Esophagus muscularis mucosa (tissue), 4 donors: ENCODE measurements around the gene MAN2C1. TPM values are rescaled to one million over a fixed set of nuclear protein-coding genes. Genes with fewer than 3 reads are reported as not detected.
"Not testable (repeated sequence)": the region's sequence is repeated elsewhere in the genome, so short reads cannot be mapped to it uniquely, and the experiment has no call there.

Source experiments
- DNase-seq: peaks from one replicate; pipeline ENCODE4 v3.0.0-alpha.2; 2017; ENCODE audit errors: extremely low spot score
- H3K27ac ChIP-seq, 4 donors: fragments of 200-600 bp; sonication (generic); replicated peaks in 1 of 4; 1 replicate in 3 of 4; 2 replicates in 1 of 4; pipeline ENCODE4 v1.5.1; 2016 to 2019; ENCODE audit warnings: mild to moderate bottlenecking in 1 of 4
- H3K27me3 ChIP-seq, 4 donors: fragments of 200-600 bp; sonication (generic); one replicate each; pipeline versions ENCODE4 v1.5.1 to v1.6.0; 2016 to 2019
- H3K36me3 ChIP-seq, 4 donors: fragments of 200-600 bp; sonication (generic); one replicate each; pipeline ENCODE4 v1.5.1; 2016 to 2019
- H3K4me1 ChIP-seq, 4 donors: fragments of 200-600 bp; sonication (generic); one replicate each; pipeline ENCODE4 v1.5.1; 2016 to 2019
- H3K4me3 ChIP-seq, 4 donors: fragments of 200-600 bp; sonication (generic); 1 replicate in 2 of 4; 2 replicates in 2 of 4; pipeline ENCODE4 v1.5.1; 2016 to 2019; ENCODE audit warnings: mild to moderate bottlenecking in 4 of 4, moderate library complexity in 1 of 4
- H3K9me3 ChIP-seq, 4 donors: fragments of 200-600 bp; sonication (generic); 1 replicate in 3 of 4; 2 replicates in 1 of 4; pipeline ENCODE4 v1.5.1; 2016 to 2019
- CTCF ChIP-seq, 3 experiments: fragments of 200-600 bp in 2 of 3; fragments of 450-650 bp in 1 of 3; sonication (generic) in 2 of 3; IDR thresholded peaks; one replicate each; pipeline ENCODE4 v1.5.1; 2017 to 2019; ENCODE audit warnings: antibody characterized with exemption in 3 of 3, mild to moderate bottlenecking in 2 of 3, moderate library complexity in 1 of 3
- EP300 ChIP-seq: sonication (generic); formaldehyde crosslinking; IDR thresholded peaks from one replicate; pipeline ENCODE4 v1.6.1; 2017; ENCODE audit warnings: antibody characterized with exemption
- POLR2A ChIP-seq: fragments of 450-650 bp; IDR thresholded peaks from one replicate; pipeline ENCODE4 v1.6.1; 2017; ENCODE audit warnings: antibody characterized with exemption, moderate library complexity, mild to moderate bottlenecking, low read depth
- POLR2AphosphoS5 ChIP-seq, 2 donors: sonication (generic); formaldehyde crosslinking; IDR thresholded peaks; one replicate each; pipeline ENCODE4 v1.6.1; 2017; ENCODE audit warnings: antibody characterized with exemption in 2 of 2
- WGBS: methylation state at CpG from one replicate; pipeline ENCODE4 v1.1.5; 2018; 5-methylcytosine and 5-hydroxymethylcytosine counted together
- intact Hi-C: fragments of 100-400 bp; cut with DNase I; formaldehyde crosslinking; loops from one replicate; pipeline ENCODE4 v1.15.1; 2023
- total RNA-seq, 4 donors: library from RNA; depleted of rRNA; stranded (reverse); fragments of >200 nt; gene quantifications; one replicate each; pipeline versions ENCODE4 v1.1.0 to v1.2.1, GENCODE V29; 2016

The MAN2C1 gene
- total RNA-seq, 4 donors from 2014 or later: 67.4 to 163 (median 125) TPM

GRCh38 chr15:75338661-75339240, 29.7 kb downstream of the MAN2C1 start:
- TF ChIP-seq EP300 (no peak), POLR2A (no peak), POLR2AphosphoS5 (IDR thresholded peaks at IDR 0.05) (no peak), CTCF (IDR thresholded peaks at IDR 0.05) (no peak)
- no peak overlapping the region for H3K4me3 ChIP-seq
- H3K27ac ChIP-seq: no peak overlapping the region
- WGBS: 90% methylated on average over 2 of the region's 11 CpGs
- H3K27me3 ChIP-seq: no peaks in the 10 kb centered on the region
- H3K36me3 ChIP-seq: peaks cover 0 to 30% (median 27%) of the 10 kb centered on the region in 4 donors
- H3K9me3 ChIP-seq: no peaks in the 10 kb centered on the region
- H3K4me1 ChIP-seq: peaks cover 9 to 22% (median 19%) of the 10 kb centered on the region in 4 donors
- intact Hi-C loops: no loop called here
- DNase-seq: no peak

- 0% methylated on average over 25 of the region's 42 CpGs for WGBS
- DNase-seq: peak; percentile 98
- no peak for TF ChIP-seq POLR2A
- peak; percentile 77 to 85 for TF ChIP-seq POLR2AphosphoS5 (IDR thresholded peaks at IDR 0.05)
- TF ChIP-seq EP300: no peak
- TF ChIP-seq CTCF (IDR thresholded peaks at IDR 0.05): peak in 1 of 3 experiments; percentile 32
- Histone ChIP-seq H3K4me1 (peaks cover 9 to 19% (median 19%) of the 10 kb centered on the region in 4 donors), H3K36me3 (peaks cover 0 to 25% (median 22%) of the 10 kb centered on the region in 4 donors), H3K27me3 (no peaks in the 10 kb centered on the region), H3K27ac (peak within 1 kb of the TSS; percentile 67 to 84 (median 75)), H3K4me3 (peak within 1 kb of the TSS; percentile 59 to 94 (median 86)), H3K9me3 (no peaks in the 10 kb centered on the region)
- intact Hi-C loops: no loop called here
Measured at GRCh38 chr15:75335705-75336355, 32.6 kb downstream of the MAN2C1 start, which contains the start of gene COMMD4. Gene COMMD4, plus strand, starts transcription at chr15:75336063. Its CDS starts 27 bp downstream, at chr15:75336090.

- TF ChIP-seq POLR2A: no peak
- TF ChIP-seq CTCF (IDR thresholded peaks at IDR 0.05): no peak
- TF ChIP-seq EP300: no peak
- TF ChIP-seq POLR2AphosphoS5 (IDR thresholded peaks at IDR 0.05): no peak
- DNase-seq: no peak
- H3K4me3 ChIP-seq: peak overlapping the region; percentile 59 to 94 (median 86)
- intact Hi-C loops: no loop called here
- H3K36me3 ChIP-seq: peaks cover 0 to 20% (median 18%) of the 10 kb centered on the region in 4 donors
- H3K9me3 ChIP-seq: no peaks in the 10 kb centered on the region
- peak overlapping the region; percentile 67 to 84 (median 75) for H3K27ac ChIP-seq
- H3K27me3 ChIP-seq: no peaks in the 10 kb centered on the region
- WGBS: 33% methylated on average over 3 of the region's 3 CpGs
- peaks cover 9 to 19% (median 19%) of the 10 kb centered on the region in 4 donors for H3K4me1 ChIP-seq
Measured at GRCh38 chr15:75335313-75335704, 33.1 kb downstream of the MAN2C1 start.

GRCh38 chr15:75333654-75334419, 34.6 kb downstream of the MAN2C1 start:
- intact Hi-C loops, DNase-seq: not testable (repeated sequence)

GRCh38 chr15:75332093-75332492, 36.3 kb downstream of the MAN2C1 start:
- H3K4me3 ChIP-seq, H3K27me3 ChIP-seq, DNase-seq, intact Hi-C loops, H3K9me3 ChIP-seq, H3K27ac ChIP-seq, H3K36me3 ChIP-seq: not testable (repeated sequence)
- 81% methylated on average over 7 of the region's 7 CpGs for WGBS
- peaks cover 9 to 16% (median 14%) of the 10 kb centered on the region in 4 donors for H3K4me1 ChIP-seq

More at GRCh38 chr15:75333654-75334419, 34.6 kb downstream of the MAN2C1 start:
- not testable (repeated sequence) for H3K9me3 ChIP-seq, H3K27ac ChIP-seq, H3K4me3 ChIP-seq, H3K27me3 ChIP-seq, H3K36me3 ChIP-seq
- 91% methylated on average over 15 of the region's 15 CpGs for WGBS
- peaks cover 9 to 19% (median 19%) of the 10 kb centered on the region in 4 donors for H3K4me1 ChIP-seq
